ENCODE data around the gene TET1. TPM values are rescaled to one million over a fixed set of nuclear protein-coding genes. Genes with fewer than 3 reads are reported as not detected.
"Not testable (repeated sequence)": the region's sequence is repeated elsewhere in the genome, so short reads cannot be mapped to it uniquely, and the experiment has no call there.

TET1 gene
- total RNA-seq, 1 donor from 2014 or later, result 1.6 TPM

DNA sequence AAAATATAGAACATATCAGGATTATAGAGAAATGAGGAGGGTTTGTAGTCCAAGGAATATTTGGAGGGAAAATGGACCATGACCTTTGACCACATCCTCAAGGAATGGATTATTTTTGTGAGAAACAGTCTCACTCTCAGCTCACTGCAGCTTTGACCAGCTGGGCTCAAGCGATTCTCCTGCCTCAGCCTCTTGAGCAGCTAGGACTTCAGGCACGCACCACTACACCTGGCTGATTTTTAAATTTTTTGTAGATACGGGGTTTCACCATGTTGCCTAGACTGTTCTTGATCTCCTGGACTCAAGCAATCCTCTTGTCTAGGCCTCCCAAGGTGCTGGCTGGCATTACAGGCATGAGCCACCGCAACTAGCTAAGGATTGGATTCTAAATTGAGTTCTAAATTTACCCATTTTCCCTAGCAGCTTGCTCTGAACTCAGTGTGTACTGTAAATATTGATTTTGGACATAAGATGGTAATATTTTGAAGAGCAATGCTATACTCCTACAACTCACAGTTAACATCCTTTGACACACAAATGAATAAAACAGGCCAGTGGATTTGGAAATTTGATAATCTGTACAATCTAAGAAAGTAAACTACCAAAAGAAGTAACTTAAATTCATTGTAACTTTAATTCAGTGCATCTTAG, 73.8 kb downstream of the TET1 start:
- intact Hi-C loops (cut with micrococcal nuclease), result no loop called here
- no peak for DNase-seq (ENCODE audit: low spot score)
- no peak overlapping the region for H3K4me3 Mint-ChIP-seq (ENCODE audit: low read depth)
- H3K36me3 Mint-ChIP-seq (ENCODE audit: low read depth), result no peaks in the 10 kb centered on the region
- no peaks in the 10 kb centered on the region for H3K27me3 Mint-ChIP-seq (ENCODE audit: low read depth)
- H3K9me3 Mint-ChIP-seq, result no peaks in the 10 kb centered on the region
- no peak overlapping the region for H3K27ac Mint-ChIP-seq
- H3K4me1 Mint-ChIP-seq (ENCODE audit: low read depth), result peaks cover under 1% of the 10 kb centered on the region

DNA sequence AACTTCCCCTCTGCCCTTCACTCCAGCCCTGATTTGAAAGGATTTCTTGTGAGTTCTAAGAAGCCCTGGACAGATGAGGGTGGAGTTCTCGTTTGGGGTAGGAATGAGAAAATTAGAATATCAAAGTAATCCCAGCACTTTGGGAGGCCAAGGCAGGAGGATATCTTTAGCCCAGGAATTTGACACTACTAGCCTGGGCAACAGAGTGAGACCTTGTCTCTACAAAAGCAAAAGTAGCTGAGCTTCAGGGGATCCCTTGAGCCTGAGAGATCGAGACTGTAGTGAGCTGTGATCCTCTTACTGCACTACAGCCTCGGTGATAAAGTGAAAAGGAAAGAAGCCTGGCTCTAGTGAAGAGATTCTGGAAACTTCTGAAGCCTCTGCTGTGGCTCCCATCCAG, 76.2 kb downstream of the TET1 start:
- no peak for DNase-seq (ENCODE audit: low spot score)
- no peaks in the 10 kb centered on the region for H3K4me1 Mint-ChIP-seq (ENCODE audit: low read depth)
- no peak overlapping the region for H3K27ac Mint-ChIP-seq
- intact Hi-C loops (cut with micrococcal nuclease), result no loop called here
- no peaks in the 10 kb centered on the region for H3K9me3 Mint-ChIP-seq
- no peaks in the 10 kb centered on the region for H3K36me3 Mint-ChIP-seq (ENCODE audit: low read depth)
- H3K4me3 Mint-ChIP-seq (ENCODE audit: low read depth), result no peak overlapping the region
- no peaks in the 10 kb centered on the region for H3K27me3 Mint-ChIP-seq (ENCODE audit: low read depth)

DNA sequence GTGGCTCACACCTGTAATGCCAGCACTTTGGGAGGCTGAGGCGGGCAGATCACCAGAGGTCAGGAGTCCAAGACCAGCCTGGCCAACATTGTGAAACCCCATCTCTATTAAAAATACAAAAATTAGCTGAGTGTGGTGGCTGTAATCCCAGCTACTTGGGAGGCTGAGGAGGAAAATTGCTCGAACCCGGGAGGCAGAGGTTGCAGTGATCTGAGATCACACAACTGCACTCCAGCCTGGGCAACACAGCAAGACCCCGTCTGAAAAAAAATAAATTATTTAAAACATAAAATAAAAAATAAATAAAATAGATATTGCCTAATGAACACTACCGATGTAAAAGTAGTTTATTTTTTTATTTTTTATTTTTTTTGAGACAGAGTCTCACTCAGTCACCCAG, 83.4 kb downstream of the TET1 start:
- H3K27me3 Mint-ChIP-seq (ENCODE audit: low read depth); H3K4me1 Mint-ChIP-seq (ENCODE audit: low read depth); H3K27ac Mint-ChIP-seq; H3K9me3 Mint-ChIP-seq; H3K36me3 Mint-ChIP-seq (ENCODE audit: low read depth); DNase-seq (ENCODE audit: low spot score); H3K4me3 Mint-ChIP-seq (ENCODE audit: low read depth); intact Hi-C loops (cut with micrococcal nuclease): not testable (repeated sequence)

DNA sequence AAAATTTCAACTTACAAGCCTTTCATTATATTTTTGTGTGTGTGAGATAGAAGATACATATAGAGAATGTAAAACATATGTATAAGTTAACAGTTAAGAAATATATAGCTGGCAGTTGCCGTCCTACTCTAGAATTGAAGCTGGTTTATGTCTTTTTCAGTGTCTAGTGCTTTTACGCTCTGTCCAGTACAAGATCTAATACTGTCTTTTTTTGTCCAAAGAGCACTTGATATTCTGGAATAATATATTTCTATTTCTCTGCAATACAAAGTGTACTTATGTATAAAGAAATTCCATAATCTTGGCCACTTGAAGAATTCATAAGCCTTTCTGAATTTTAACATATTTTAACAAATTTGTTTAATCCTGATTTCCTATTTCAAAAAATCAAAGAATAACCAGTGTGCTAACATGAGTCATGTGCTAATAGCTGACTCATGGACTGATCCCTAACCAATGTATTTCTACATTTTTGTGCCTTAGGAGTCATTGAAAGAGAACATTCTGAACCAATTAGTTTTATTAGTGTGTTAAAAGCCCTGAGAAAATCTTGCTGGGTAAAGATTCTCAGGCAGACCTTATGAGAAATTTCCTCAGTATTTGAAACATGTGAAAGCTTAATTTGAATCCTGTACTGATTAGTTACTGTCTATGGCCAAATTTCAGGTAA, 87.7 kb downstream of the TET1 start:
- H3K36me3 Mint-ChIP-seq (ENCODE audit: low read depth), result peaks cover 10% of the 10 kb centered on the region
- H3K27me3 Mint-ChIP-seq (ENCODE audit: low read depth), result no peaks in the 10 kb centered on the region
- no peak for DNase-seq (ENCODE audit: low spot score)
- intact Hi-C loops (cut with micrococcal nuclease), result no loop called here
- H3K4me3 Mint-ChIP-seq (ENCODE audit: low read depth), result no peak overlapping the region
- no peak overlapping the region for H3K27ac Mint-ChIP-seq
- H3K4me1 Mint-ChIP-seq (ENCODE audit: low read depth), result no peaks in the 10 kb centered on the region
- no peaks in the 10 kb centered on the region for H3K9me3 Mint-ChIP-seq

DNA sequence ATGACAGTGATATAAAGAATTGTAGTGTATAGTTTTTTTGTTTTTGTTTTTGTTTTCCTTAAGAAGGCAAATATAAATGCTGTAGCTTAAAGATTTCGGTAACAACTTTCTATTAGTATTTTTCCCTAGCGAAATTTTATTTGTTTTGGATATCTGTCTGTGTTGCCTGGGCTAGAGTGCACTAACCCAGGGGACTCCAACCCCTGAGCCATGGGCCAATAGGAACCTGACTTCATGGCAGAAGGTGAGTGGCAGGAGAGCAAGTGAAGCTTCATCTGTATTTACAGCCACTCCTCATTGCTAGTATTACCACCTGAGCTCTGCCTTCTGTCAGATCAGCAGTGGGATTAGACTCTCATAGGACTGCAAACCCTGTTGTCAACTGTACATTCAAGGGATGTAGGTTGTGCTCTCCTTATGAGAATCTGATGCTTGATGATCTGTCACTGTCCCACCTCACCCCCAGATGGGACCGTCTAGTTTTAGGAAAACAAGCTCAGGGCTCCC, 95.5 kb downstream of the TET1 start:
- Mint-ChIP-seq H3K9me3 (no peaks in the 10 kb centered on the region), H3K36me3 (ENCODE audit: low read depth) (no peaks in the 10 kb centered on the region), H3K27ac (no peak overlapping the region), H3K4me1 (ENCODE audit: low read depth) (no peaks in the 10 kb centered on the region), H3K27me3 (ENCODE audit: low read depth) (no peaks in the 10 kb centered on the region), H3K4me3 (ENCODE audit: low read depth) (no peak overlapping the region)
- no peak for DNase-seq (ENCODE audit: low spot score)
- intact Hi-C loops (cut with micrococcal nuclease), result no loop called here

DNA sequence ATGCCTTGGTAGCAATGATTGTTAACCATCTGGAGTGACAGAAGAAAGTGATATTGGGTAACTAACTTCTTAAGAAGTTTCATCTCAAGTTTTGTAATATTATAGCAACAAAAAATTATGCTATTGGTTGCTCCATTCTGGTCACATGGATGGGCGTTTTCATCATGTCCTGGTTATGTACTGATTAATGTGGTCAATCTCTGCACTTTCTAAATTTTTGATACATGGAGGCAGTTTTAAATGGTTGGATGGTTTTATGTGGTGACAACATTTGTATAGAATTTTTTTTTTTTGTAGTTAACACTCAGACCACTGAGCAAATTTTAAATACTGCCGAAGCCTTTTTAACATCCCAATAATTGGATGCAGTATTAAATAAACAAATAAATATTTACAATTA, 105.7 kb downstream of the TET1 start:
- Mint-ChIP-seq H3K9me3 (no peaks in the 10 kb centered on the region), H3K27ac (no peak overlapping the region), H3K36me3 (ENCODE audit: low read depth) (no peaks in the 10 kb centered on the region), H3K4me1 (ENCODE audit: low read depth) (no peaks in the 10 kb centered on the region), H3K4me3 (ENCODE audit: low read depth) (no peak overlapping the region), H3K27me3 (ENCODE audit: low read depth) (no peaks in the 10 kb centered on the region)
- intact Hi-C loops (cut with micrococcal nuclease), result no loop called here
- DNase-seq (ENCODE audit: low spot score), result no peak

DNA sequence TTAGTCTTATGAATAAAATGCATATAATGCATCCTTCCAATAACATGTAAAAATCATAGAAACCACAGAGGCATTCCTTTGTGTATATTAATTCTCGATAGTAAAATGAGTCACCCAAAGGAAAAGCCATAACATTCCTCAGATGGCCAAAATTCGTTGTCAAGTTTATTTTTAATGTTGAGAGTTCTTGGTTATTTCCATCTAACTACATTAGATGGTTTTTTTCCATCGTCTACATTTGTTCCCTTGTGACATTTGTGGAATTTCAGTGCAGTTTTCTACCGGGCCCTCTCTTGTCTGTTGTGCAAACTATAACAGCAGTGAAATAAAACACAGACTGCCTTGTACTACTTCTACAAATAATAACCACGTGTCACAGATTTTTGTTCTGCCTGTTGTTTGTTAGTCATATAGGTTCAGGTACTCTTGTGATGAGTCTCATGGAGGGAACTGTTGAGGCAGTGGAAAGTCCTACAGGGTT, 106.2 kb downstream of the TET1 start:
- Mint-ChIP-seq H3K27me3 (ENCODE audit: low read depth) (no peaks in the 10 kb centered on the region), H3K4me3 (ENCODE audit: low read depth) (no peak overlapping the region), H3K4me1 (ENCODE audit: low read depth) (no peaks in the 10 kb centered on the region), H3K36me3 (ENCODE audit: low read depth) (no peaks in the 10 kb centered on the region), H3K27ac (no peak overlapping the region), H3K9me3 (no peaks in the 10 kb centered on the region)
- DNase-seq (ENCODE audit: low spot score), result no peak
- intact Hi-C loops (cut with micrococcal nuclease), result no loop called here

DNA sequence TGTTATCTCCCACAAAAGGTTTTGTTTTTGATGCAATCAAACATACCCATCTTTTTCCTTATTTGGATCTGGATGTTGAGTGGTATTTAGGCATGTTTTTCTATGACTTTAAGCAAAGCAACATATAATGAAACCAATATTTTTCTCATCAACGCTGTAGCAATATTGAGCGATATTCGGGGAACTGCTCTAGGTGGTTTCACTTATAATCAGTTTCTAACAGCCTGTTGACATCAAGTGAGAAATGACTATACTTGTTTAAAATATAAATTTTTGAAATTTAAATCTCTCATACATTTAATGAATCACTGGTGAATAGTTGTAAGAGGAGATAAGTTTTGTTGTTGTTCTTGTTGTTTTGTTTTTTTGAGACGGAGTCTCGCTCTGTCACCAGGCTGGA, 108.1 kb downstream of the TET1 start:
- intact Hi-C loops (cut with micrococcal nuclease), result no loop called here
- no peak for DNase-seq (ENCODE audit: low spot score)
- no peak overlapping the region for H3K4me3 Mint-ChIP-seq (ENCODE audit: low read depth)
- H3K27ac Mint-ChIP-seq, result no peak overlapping the region
- peaks cover 2% of the 10 kb centered on the region for H3K36me3 Mint-ChIP-seq (ENCODE audit: low read depth)
- no peaks in the 10 kb centered on the region for H3K27me3 Mint-ChIP-seq (ENCODE audit: low read depth)
- no peaks in the 10 kb centered on the region for H3K4me1 Mint-ChIP-seq (ENCODE audit: low read depth)
- no peaks in the 10 kb centered on the region for H3K9me3 Mint-ChIP-seq

DNA sequence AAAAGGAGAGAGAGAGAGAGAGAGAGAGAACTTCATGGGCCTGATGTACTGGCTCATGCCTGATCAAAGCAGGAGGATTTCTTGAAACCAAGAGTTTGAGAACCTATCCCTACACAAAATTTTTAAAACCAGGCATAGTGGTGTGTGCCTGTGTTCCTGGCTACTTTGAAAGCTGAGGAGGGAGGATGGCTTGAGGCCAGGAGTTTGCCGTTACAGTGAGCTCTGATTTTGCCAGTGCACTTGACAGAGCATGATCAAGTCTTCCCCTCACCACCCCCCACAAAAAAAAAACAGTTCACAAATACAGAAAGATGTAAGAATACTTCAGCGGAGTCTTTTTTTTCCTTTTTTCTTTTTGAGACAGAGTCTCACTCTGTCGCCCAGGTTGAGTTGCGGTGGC, 108.8 kb downstream of the TET1 start:
- Mint-ChIP-seq H3K9me3 (no peaks in the 10 kb centered on the region), H3K4me1 (ENCODE audit: low read depth) (no peaks in the 10 kb centered on the region), H3K27me3 (ENCODE audit: low read depth) (no peaks in the 10 kb centered on the region), H3K4me3 (ENCODE audit: low read depth) (no peak overlapping the region), H3K36me3 (ENCODE audit: low read depth) (peaks cover 3% of the 10 kb centered on the region), H3K27ac (no peak overlapping the region)
- intact Hi-C loops (cut with micrococcal nuclease), result no loop called here
- no peak for DNase-seq (ENCODE audit: low spot score)

DNA sequence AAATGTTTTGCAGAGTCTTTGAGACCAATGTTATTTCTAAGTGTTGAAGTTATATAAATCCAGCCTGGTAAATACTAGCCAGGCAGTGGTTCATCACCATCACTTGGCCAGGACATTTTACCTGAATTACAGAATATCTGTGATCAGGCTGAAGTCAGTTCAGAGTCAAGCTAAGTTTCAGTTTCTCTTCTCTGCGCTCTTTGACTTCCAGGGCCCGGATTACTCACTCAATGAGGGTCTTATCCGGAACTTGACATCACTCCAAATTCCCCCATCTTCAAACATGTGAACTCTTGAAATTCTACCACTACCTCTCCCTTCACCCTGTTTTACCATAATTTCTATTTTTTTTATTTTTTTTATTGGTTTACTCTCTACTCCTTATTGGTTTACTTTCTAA, 124.3 kb downstream of the TET1 start:
- DNase-seq (ENCODE audit: low spot score), result no peak
- Mint-ChIP-seq H3K4me3 (ENCODE audit: low read depth) (no peak overlapping the region), H3K27ac (no peak overlapping the region), H3K27me3 (ENCODE audit: low read depth) (no peaks in the 10 kb centered on the region), H3K36me3 (ENCODE audit: low read depth) (peaks cover 13% of the 10 kb centered on the region), H3K4me1 (ENCODE audit: low read depth) (peaks cover 3% of the 10 kb centered on the region), H3K9me3 (no peaks in the 10 kb centered on the region)
- intact Hi-C loops (cut with micrococcal nuclease), result no loop called here

DNA sequence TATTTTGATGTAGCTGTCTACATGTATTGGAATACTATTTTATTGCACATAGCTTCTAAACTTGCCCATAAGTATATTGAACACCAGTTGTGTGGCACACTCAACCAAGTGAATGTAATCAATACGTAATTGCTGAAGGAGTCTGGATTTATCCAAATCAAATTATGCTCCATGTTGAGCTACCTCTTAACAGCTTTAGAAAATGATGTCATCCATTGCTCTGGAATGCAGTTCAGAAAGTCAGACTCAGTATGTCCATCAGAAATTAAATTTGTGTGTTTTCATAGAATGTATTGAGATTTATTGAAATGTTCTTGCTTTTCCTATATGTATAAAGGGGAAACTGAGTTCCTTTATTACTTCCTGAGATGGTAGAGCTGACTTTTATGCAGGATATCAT, 135.9 kb downstream of the TET1 start:
- DNase-seq (ENCODE audit: low spot score), result no peak
- Mint-ChIP-seq H3K4me3 (ENCODE audit: low read depth) (no peak overlapping the region), H3K9me3 (no peaks in the 10 kb centered on the region), H3K27me3 (ENCODE audit: low read depth) (peaks cover 4% of the 10 kb centered on the region), H3K4me1 (ENCODE audit: low read depth) (no peaks in the 10 kb centered on the region), H3K36me3 (ENCODE audit: low read depth) (peaks cover 5% of the 10 kb centered on the region), H3K27ac (no peak overlapping the region)
- intact Hi-C loops (cut with micrococcal nuclease), result no loop called here

DNA sequence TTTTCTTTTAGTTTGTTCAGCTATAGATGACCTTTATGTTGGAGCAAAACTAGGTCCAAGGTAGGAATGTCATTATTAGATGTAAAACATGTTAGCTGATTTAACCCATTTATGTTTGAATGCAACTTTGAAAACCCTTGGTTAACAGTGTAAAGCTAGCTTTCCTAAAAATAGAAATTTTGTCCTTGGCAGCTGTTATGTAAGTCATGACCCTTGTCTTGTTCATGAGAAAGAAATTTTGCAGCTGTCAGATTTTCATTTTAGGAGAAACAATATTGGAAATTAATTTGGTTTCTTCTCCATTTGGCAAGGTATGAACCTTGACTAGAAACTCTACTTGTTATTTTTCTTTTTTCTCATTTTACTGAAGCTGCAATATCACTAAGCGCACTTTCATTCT, 137.0 kb downstream of the TET1 start:
- intact Hi-C loops (cut with micrococcal nuclease), result no loop called here
- Mint-ChIP-seq H3K27me3 (ENCODE audit: low read depth) (peaks cover 4% of the 10 kb centered on the region), H3K4me1 (ENCODE audit: low read depth) (no peaks in the 10 kb centered on the region), H3K36me3 (ENCODE audit: low read depth) (no peaks in the 10 kb centered on the region), H3K27ac (no peak overlapping the region), H3K4me3 (ENCODE audit: low read depth) (no peak overlapping the region), H3K9me3 (no peaks in the 10 kb centered on the region)
- DNase-seq (ENCODE audit: low spot score), result no peak

DNA sequence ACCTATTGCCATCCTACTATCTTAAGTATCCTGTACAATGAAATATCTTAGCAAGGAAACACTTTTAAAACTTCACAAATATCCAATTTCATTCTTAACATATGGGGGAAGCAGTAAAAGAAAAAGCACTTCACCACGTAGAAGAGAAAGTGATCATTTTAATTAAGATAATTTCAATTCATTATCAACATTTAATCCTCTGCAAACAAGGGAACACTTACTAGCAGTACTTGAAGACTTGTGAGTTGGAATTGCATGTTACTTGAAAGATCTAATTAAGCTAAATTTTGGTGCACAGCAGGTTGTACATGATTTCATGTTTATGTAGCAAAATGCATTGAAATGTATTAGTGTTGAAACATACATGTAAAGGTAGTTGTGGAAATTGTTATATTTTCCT, 140.1 kb downstream of the TET1 start:
- Mint-ChIP-seq H3K4me1 (ENCODE audit: low read depth) (no peaks in the 10 kb centered on the region), H3K9me3 (no peaks in the 10 kb centered on the region), H3K27me3 (ENCODE audit: low read depth) (peaks cover 4% of the 10 kb centered on the region), H3K36me3 (ENCODE audit: low read depth) (no peaks in the 10 kb centered on the region), H3K27ac (no peak overlapping the region), H3K4me3 (ENCODE audit: low read depth) (no peak overlapping the region)
- intact Hi-C loops (cut with micrococcal nuclease), result no loop called here
- no peak for DNase-seq (ENCODE audit: low spot score)
